Measurements from ENCODE around the gene MICA.
"Not testable (repeated sequence)": the region's sequence is repeated elsewhere in the genome, so short reads cannot be mapped to it uniquely, and the experiment has no call there.

Gene MICA

DNA sequence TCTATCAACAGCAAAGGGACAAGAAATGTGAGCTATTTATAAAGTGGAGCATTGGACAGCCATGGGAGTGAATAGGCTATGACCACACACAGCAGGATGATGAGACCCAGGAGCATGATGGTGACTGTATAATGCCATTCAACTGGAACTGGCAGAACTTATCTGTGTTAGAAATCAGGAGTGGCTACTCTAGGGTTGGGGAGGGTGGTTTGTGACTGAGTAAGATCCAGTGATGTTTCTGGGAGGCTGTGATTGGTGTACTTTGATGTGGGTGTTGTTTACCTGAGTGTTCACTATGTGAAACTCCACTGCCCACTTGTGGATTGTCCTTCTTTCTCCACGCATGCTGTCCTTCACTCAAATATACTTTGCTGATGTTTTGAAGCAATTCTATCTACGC is 34.9 kb upstream of the MICA start:
- H3K4me3 ChIP-seq (replicated peaks in 1 of 2; ENCODE audit: low read depth in 2 of 2, low read length in 2 of 2): no peak overlapping the region
- TF ChIP-seq, protein P1, sequence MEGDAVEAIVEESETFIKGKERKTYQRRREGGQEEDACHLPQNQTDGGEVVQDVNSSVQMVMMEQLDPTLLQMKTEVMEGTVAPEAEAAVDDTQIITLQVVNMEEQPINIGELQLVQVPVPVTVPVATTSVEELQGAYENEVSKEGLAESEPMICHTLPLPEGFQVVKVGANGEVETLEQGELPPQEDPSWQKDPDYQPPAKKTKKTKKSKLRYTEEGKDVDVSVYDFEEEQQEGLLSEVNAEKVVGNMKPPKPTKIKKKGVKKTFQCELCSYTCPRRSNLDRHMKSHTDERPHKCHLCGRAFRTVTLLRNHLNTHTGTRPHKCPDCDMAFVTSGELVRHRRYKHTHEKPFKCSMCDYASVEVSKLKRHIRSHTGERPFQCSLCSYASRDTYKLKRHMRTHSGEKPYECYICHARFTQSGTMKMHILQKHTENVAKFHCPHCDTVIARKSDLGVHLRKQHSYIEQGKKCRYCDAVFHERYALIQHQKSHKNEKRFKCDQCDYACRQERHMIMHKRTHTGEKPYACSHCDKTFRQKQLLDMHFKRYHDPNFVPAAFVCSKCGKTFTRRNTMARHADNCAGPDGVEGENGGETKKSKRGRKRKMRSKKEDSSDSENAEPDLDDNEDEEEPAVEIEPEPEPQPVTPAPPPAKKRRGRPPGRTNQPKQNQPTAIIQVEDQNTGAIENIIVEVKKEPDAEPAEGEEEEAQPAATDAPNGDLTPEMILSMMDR (IDR thresholded peaks at IDR 0.05; ENCODE audit: low read depth, low read length): no peak
- DNase-seq (ENCODE audit: low read depth in 2 of 2): no peak

DNA sequence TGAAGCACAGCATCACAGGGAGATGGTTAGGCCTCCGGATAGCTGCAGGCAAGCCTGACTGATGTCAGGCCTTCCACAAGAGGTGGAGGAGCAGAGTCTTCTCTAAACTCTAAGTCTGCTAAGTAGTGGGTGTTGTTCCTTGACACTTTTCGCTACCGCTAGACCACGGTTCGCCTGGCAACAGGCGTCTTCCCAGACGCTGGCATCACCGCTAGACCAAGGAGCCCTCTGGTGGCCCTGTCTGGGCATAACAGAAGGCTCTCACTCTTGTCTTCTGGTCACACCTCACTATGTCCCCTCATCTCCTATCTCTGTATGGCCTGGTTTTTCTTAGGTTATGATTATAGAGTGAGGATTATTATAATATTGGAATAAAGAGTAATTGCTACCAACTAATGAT is 29.3 kb upstream of the MICA start:
- DNase-seq (ENCODE audit: low read depth in 2 of 2); H3K4me3 ChIP-seq (replicated peaks in 1 of 2; ENCODE audit: low read depth in 2 of 2, low read length in 2 of 2): not testable (repeated sequence)

DNA sequence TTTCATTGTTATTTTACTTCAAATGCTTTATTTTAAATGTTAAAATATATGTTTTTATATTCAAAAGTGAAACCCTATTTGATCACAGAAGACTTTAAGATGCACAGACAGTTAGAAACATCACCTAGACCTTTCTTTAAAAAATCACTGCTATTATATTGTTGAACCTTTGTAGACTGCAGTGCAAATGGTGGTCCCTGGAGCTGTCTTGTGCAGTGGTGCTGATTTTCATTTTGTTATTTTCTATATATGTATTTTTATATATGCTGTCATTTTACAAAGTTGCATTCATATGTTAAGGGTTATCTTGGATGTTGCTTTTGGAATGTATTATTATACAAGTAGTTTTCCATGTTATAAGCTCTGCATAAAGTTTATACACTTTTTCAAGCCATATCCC is 27.7 kb upstream of the MICA start:
- TF ChIP-seq, protein P1 (IDR thresholded peaks at IDR 0.05; ENCODE audit: low read depth, low read length): no peak
- no peak for DNase-seq (ENCODE audit: low read depth in 2 of 2)
- H3K4me3 ChIP-seq (replicated peaks in 1 of 2; ENCODE audit: low read depth in 2 of 2, low read length in 2 of 2): no peak overlapping the region

DNA sequence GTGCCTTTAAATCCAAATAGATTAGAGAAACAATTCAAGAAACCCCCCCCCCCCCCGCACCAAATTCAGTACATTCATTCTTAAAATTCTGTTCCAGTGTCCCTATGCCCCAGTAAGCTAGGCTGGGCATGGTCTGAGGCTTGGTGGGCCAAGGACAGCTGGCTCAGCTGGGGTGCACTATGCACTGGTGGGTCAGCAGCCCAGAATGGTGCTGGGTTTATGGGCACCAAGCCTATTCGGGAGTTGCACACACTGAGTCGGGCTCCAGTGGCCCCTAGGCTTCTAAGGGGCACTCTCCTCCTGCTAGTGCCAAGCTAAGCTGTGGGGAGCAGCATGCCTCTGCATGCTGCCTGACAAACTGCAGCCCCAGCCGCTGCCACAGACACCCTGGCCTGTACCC is 26.4 kb upstream of the MICA start:
- no peak overlapping the region for H3K4me3 ChIP-seq (replicated peaks in 1 of 2; ENCODE audit: low read depth in 2 of 2, low read length in 2 of 2)
- no peak for DNase-seq (ENCODE audit: low read depth in 2 of 2)
- TF ChIP-seq, protein P1 (IDR thresholded peaks at IDR 0.05; ENCODE audit: low read depth, low read length): no peak

DNA sequence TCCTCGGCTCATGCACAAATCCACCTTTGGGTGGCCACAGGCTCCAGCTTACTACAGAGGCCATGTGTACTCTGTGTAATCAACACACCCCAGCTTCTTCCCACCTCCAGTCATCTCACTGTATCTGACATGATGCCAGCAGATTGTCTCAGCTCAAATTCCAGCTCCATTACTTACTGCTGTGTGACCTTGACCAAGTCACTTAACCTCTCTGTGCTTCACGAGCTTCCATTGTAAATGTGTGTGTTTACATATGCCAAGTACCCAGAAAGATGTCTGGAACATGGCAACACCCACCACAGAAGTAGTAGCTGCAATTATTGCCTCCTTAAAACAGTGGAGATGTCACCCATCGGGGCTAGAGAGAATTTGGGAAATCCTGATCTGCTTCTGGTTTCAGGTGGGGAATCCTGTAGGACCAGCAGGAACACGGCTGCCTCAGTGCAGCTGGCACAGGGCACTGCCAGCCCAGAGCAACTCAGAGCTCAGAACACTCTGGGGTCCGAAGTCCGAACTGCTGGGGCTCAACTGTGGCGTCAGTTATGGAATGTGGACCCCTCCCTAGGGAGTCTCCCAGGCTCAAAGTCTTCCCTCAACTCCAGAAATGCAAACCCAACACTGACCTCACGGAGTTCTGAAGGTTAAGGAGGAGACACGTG is 25.2 kb upstream of the MICA start:
- no peak overlapping the region for H3K4me3 ChIP-seq (replicated peaks in 1 of 2; ENCODE audit: low read depth in 2 of 2, low read length in 2 of 2)
- DNase-seq (ENCODE audit: low read depth in 2 of 2): no peak
- TF ChIP-seq, protein P1 (IDR thresholded peaks at IDR 0.05; ENCODE audit: low read depth, low read length): no peak

DNA sequence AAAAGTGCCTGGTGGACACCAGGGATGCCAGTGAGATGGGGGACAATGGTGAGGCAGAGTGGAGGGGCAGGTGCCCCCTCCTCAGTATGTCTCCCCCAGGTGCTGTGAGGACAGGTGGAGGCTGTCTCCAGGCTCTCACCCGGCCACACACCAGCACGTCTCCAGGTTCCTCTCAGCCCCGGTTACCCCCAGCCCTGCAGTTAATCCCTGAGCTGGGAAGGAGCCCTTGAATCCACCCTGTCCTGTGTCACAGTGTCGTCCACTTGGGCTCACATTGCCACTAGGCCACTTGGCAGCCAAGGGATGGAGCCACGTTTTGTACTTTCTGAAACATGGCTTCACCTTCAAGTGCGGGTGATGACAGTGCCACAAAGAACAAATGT is 24.7 kb upstream of the MICA start:
- H3K4me3 ChIP-seq (replicated peaks in 1 of 2; ENCODE audit: low read depth in 2 of 2, low read length in 2 of 2): no peak overlapping the region
- TF ChIP-seq, protein P1 (IDR thresholded peaks at IDR 0.05; ENCODE audit: low read depth, low read length): no peak
- no peak for DNase-seq (ENCODE audit: low read depth in 2 of 2)

DNA sequence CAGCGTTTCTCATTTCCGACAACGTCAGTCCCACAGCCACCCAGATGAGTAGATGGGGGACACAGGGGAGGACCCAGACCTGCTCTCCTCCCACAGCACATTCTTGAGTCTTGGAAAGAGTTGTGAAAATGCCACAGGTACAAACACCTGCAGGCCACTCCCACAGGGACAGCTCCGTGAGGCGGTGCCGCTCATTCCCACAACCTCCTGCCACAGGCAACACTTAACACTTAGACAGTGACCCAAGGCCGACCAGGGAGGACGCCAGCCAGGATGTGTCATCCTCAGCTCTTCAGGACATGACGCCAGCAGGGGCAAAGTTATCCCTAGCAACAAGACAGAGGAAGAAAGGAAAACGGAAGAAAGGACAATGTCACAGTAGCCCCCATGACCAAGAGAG is 23.5 kb upstream of the MICA start:
- no peak for DNase-seq (ENCODE audit: low read depth in 2 of 2)
- H3K4me3 ChIP-seq (replicated peaks in 1 of 2; ENCODE audit: low read depth in 2 of 2, low read length in 2 of 2): no peak overlapping the region
- TF ChIP-seq, protein P1 (IDR thresholded peaks at IDR 0.05; ENCODE audit: low read depth, low read length): no peak
